ENCODE data around the gene CNTNAP2. TPM values are rescaled to one million over a fixed set of nuclear protein-coding genes. Genes with fewer than 3 reads are reported as not detected.

Gene CNTNAP2
- total RNA-seq, 1 experiment from 2014 or later = 64.5 TPM

GRCh38 chr7:147406521-147407135, 1290.0 kb downstream of the CNTNAP2 start:
- no peak overlapping the region for H2BK5ac ChIP-seq (ENCODE audit: insufficient read length, low read length)
- H3K14ac ChIP-seq (ENCODE audit: insufficient read depth, low read length) = no peak overlapping the region
- H3K79me1 ChIP-seq (ENCODE audit: insufficient read depth, low read depth, low read length, poor library complexity, severe bottlenecking) = no peaks in the 10 kb centered on the region
- no peak overlapping the region for H2BK20ac ChIP-seq (ENCODE audit: low read depth, low read length, poor library complexity, severe bottlenecking)
- no peak overlapping the region for H3K4me3 Mint-ChIP-seq
- no peaks in the 10 kb centered on the region for H3K27me3 ChIP-seq (ENCODE audit: insufficient read depth, low read length)
- H3K9me3 Mint-ChIP-seq = no peaks in the 10 kb centered on the region
- H4K8ac ChIP-seq (replicated peaks; ENCODE audit: insufficient read length, low read depth, low read length) = no peak overlapping the region
- no peaks in the 10 kb centered on the region for H3K23me2 ChIP-seq (ENCODE audit: insufficient read length, low read depth, low read length, poor library complexity, severe bottlenecking)
- no peak overlapping the region for H3K27ac Mint-ChIP-seq
- no peak overlapping the region for H4K91ac ChIP-seq (ENCODE audit: insufficient read length, low read depth, low read length)
- no peak overlapping the region for H2AK5ac ChIP-seq (ENCODE audit: insufficient read length, low read length)
- DNase-seq = no peak
- no peak overlapping the region for H3K23ac ChIP-seq (ENCODE audit: insufficient read length, low read depth, low read length)
- H3K27ac ChIP-seq (ENCODE audit: insufficient read length, low read depth, low read length) = no peak overlapping the region
- TF ChIP-seq CTCF (conservative IDR thresholded peaks at IDR 0.05) = no peak
- no peak overlapping the region for H2BK12ac ChIP-seq (ENCODE audit: insufficient read length, low read depth, low read length)
- no peaks in the 10 kb centered on the region for H4K20me1 ChIP-seq (ENCODE audit: control insufficient read depth, insufficient read depth, insufficient read length)
- no peaks in the 10 kb centered on the region; a peak in 1 of 7 replicates for H3K36me3 Mint-ChIP-seq (ENCODE audit: insufficient read depth in 1 of 3, low read depth in 3 of 3)
- H3K18ac ChIP-seq (ENCODE audit: insufficient read length, low read depth, low read length) = no peak overlapping the region
- no peaks in the 10 kb centered on the region for H3K27me3 Mint-ChIP-seq (ENCODE audit: low read depth)
- no peak overlapping the region for H3K4me2 ChIP-seq (ENCODE audit: insufficient read depth, insufficient read length, low read length)
- H3K9me3 ChIP-seq (ENCODE audit: control insufficient read depth, low read depth, low read length) = no peaks in the 10 kb centered on the region
- H3K56ac ChIP-seq (ENCODE audit: insufficient read length, low read depth, low read length) = no peak overlapping the region
- H3K79me2 ChIP-seq (ENCODE audit: insufficient read depth, low read length) = no peaks in the 10 kb centered on the region
- no peak overlapping the region for H3K4ac ChIP-seq (ENCODE audit: low read depth, low read length)
- H4K5ac ChIP-seq (ENCODE audit: insufficient read length, low read depth, low read length) = no peak overlapping the region
- H3T11ph ChIP-seq (ENCODE audit: low read length) = no peak overlapping the region
- no peak overlapping the region for H3K9ac ChIP-seq (ENCODE audit: extremely low read depth, insufficient read length, low read length)
- H3K4me1 ChIP-seq (ENCODE audit: insufficient read depth, low read length) = no peaks in the 10 kb centered on the region
- peaks cover 4 to 7% of the 10 kb centered on the region in 2 experiments for H3K4me1 Mint-ChIP-seq
- H2BK15ac ChIP-seq (ENCODE audit: low read depth, low read length) = no peak overlapping the region
- no peak overlapping the region for H2AFZ ChIP-seq (ENCODE audit: low read length)
- H2BK120ac ChIP-seq (ENCODE audit: low read depth, low read length, poor library complexity, severe bottlenecking) = no peak overlapping the region
- no CpG with 5 or more reads among the region's 3 CpGs for WGBS (ENCODE audit: extremely low coverage, insufficient read length, low lambda C conversion rate)
